Bronchial epithelial cell (primary cell): ENCODE data around the gene CELF4. TPM values are rescaled to one million over a fixed set of nuclear protein-coding genes. Genes with fewer than 3 reads are reported as not detected.

ENCODE experiments used
- DNase-seq: peaks from one replicate; pipeline ENCODE4 v3.0.0-alpha.2; 2010; ENCODE audit warnings: low read depth
- FAIRE-seq: peaks from 2 replicates; lab custom pipeline; 2011; peaks lifted over from hg19 to GRCh38; lab: Jason Lieb, UNC
- H3K27me3 ChIP-seq: 2 replicates; pipeline ENCODE4 v1.5.1; 2011; ENCODE audit warnings: low read length; ENCODE audit not compliant: control insufficient read depth, insufficient read depth
- H3K36me3 ChIP-seq: 2 replicates; pipeline ENCODE4 v1.5.1; 2011; ENCODE audit warnings: low read length; ENCODE audit not compliant: control insufficient read depth, insufficient read depth
- H3K4me3 ChIP-seq: 2 replicates; pipeline ENCODE4 v1.5.1; 2011; ENCODE audit warnings: mild to moderate bottlenecking, low read depth, low read length, control low read depth
- total RNA-seq: library from RNA; depleted of rRNA; stranded (reverse); fragments of >200 nt; gene quantifications from 2 replicates; pipeline ENCODE4 v1.2.1, GENCODE V29; 2014
- TF ChIP-seq, protein P1 (sequence below): IDR thresholded peaks from 2 replicates; pipeline ENCODE4 v1.5.1; 2011; ENCODE audit warnings: mild to moderate bottlenecking, moderate library complexity, low read length, control low read depth, inconsistent platforms; ENCODE audit not compliant: insufficient read depth, severe bottlenecking

The CELF4 gene
- total RNA-seq, 1 donor from 2014 or later, result not detected

- H3K36me3 ChIP-seq, result no peaks in the 10 kb centered on the region
- TF ChIP-seq, protein P1, sequence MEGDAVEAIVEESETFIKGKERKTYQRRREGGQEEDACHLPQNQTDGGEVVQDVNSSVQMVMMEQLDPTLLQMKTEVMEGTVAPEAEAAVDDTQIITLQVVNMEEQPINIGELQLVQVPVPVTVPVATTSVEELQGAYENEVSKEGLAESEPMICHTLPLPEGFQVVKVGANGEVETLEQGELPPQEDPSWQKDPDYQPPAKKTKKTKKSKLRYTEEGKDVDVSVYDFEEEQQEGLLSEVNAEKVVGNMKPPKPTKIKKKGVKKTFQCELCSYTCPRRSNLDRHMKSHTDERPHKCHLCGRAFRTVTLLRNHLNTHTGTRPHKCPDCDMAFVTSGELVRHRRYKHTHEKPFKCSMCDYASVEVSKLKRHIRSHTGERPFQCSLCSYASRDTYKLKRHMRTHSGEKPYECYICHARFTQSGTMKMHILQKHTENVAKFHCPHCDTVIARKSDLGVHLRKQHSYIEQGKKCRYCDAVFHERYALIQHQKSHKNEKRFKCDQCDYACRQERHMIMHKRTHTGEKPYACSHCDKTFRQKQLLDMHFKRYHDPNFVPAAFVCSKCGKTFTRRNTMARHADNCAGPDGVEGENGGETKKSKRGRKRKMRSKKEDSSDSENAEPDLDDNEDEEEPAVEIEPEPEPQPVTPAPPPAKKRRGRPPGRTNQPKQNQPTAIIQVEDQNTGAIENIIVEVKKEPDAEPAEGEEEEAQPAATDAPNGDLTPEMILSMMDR, result no peak
- FAIRE-seq (no peak), DNase-seq (no peak)
- no peak overlapping the region for H3K4me3 ChIP-seq
- H3K27me3 ChIP-seq, result peaks cover 2% of the 10 kb centered on the region
Observed at GRCh38 chr18:37547196-37547827, 18.3 kb downstream of the CELF4 start.

- no peak for FAIRE-seq
- DNase-seq, result no peak
- Histone ChIP-seq H3K36me3 (no peaks in the 10 kb centered on the region), H3K4me3 (no peak overlapping the region), H3K27me3 (peaks cover 2% of the 10 kb centered on the region)
- TF ChIP-seq, protein P1, result no peak
Observed at GRCh38 chr18:37546651-37547050, 18.9 kb downstream of the CELF4 start.

- DNase-seq (no peak), FAIRE-seq (no peak)
- no peaks in the 10 kb centered on the region for H3K36me3 ChIP-seq
- peaks cover 2% of the 10 kb centered on the region for H3K27me3 ChIP-seq
- TF ChIP-seq, protein P1, result no peak
- H3K4me3 ChIP-seq, result no peak overlapping the region
Observed at GRCh38 chr18:37546272-37546537, 19.4 kb downstream of the CELF4 start.

- Histone ChIP-seq H3K27me3 (peaks cover 2% of the 10 kb centered on the region), H3K4me3 (no peak overlapping the region), H3K36me3 (no peaks in the 10 kb centered on the region)
- DNase-seq, result no peak
- TF ChIP-seq, protein P1, result no peak
- no peak for FAIRE-seq
Observed at GRCh38 chr18:37545461-37546271, 19.9 kb downstream of the CELF4 start.

DNA sequence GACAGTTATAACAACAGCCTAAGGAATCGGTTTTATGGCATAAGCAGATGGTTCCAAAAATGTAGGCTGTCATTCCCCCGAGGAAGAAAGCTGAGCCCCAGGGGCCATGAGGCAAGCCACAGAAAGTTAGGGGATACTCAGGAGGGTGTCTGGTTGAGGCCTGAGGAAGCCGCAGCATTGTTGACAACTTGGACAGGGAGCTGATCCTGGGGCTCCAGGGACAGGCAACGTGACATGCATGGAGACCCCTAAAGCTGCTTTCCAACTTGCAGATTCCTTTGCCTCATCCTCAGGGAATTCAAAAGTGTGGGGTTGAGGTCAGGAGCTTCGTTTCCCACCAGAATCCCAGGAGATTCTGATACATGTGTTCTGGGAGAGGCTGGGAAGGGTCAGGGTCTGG, 20.9 kb downstream of the CELF4 start:
- TF ChIP-seq, protein P1, result no peak
- H3K4me3 ChIP-seq, result no peak overlapping the region
- H3K36me3 ChIP-seq, result no peaks in the 10 kb centered on the region
- H3K27me3 ChIP-seq, result peaks cover 2% of the 10 kb centered on the region
- FAIRE-seq, result no peak
- no peak for DNase-seq
